IMR-90 (cell line): ENCODE data around the gene AKAP6. TPM values are rescaled to one million over a fixed set of nuclear protein-coding genes. Genes with fewer than 3 reads are reported as not detected.

Experiments used
- ATAC-seq: fragments of 200-7000 bp; cut with Tn5 transposase; 2 replicates; pipeline ENCODE4 v1.9.1; 2020; ENCODE audit warnings: low read depth, mild to moderate bottlenecking, moderate library complexity
- BruUV-seq: library from RNA; stranded (reverse); fragments of 400-500 nt; replicated peaks from 2 replicates; lab custom pipeline; 2021; lab: Mats Ljungman, UMichigan
- CTCF ChIA-PET: fragments of 300-600 bp; formaldehyde crosslinking; extraction: SDS; loops from one replicate; lab custom pipeline; 2021; ENCODE audit warnings: antibody characterized with exemption; lab: Yijun Ruan, JAX
- POLR2A ChIA-PET: fragments of 300-600 bp; sonication (Branson Sonifier 250); formaldehyde crosslinking; loops from one replicate; lab custom pipeline; 2022; ENCODE audit warnings: antibody characterized with exemption; ENCODE audit not compliant: unreplicated experiment; lab: Charles Lee
- DNase-seq: peaks from one replicate; pipeline ENCODE4 v3.0.0; 2013
- H2AFZ ChIP-seq: replicated peaks from 2 replicates; pipeline ENCODE3; 2013; ENCODE audit warnings: low read length, mild to moderate bottlenecking; ENCODE audit not compliant: poor library complexity
- H2AK5ac ChIP-seq: 2 replicates; pipeline ENCODE4 v1.6.1; 2013; ENCODE audit warnings: low read depth, low read length, inconsistent platforms
- H2AK9ac ChIP-seq: replicated peaks from 2 replicates; pipeline ENCODE3; 2013; ENCODE audit warnings: mild to moderate bottlenecking, low read depth, low read length, moderate library complexity; ENCODE audit not compliant: poor library complexity
- H2BK120ac ChIP-seq: 2 replicates; pipeline ENCODE4 v1.6.1; 2013; ENCODE audit warnings: low read depth, low read length, inconsistent platforms
- H2BK15ac ChIP-seq: 3 replicates; pipeline ENCODE4 v1.6.1; 2013; ENCODE audit warnings: low read depth, low read length, inconsistent platforms
- H2BK20ac ChIP-seq: 2 replicates; pipeline ENCODE4 v1.6.1; 2013; ENCODE audit warnings: low read depth, mild to moderate bottlenecking, inconsistent platforms, low read length, moderate library complexity
- H2BK5ac ChIP-seq: 2 replicates; pipeline ENCODE4 v1.6.1; 2013; ENCODE audit warnings: mild to moderate bottlenecking, low read depth, low read length, inconsistent platforms; ENCODE audit not compliant: poor library complexity, severe bottlenecking
- H3K14ac ChIP-seq: replicated peaks from 2 replicates; pipeline ENCODE4 v1.6.1; 2013; ENCODE audit warnings: low read depth, low read length, inconsistent platforms
- H3K18ac ChIP-seq: 2 replicates; pipeline ENCODE4 v1.6.1; 2013; ENCODE audit warnings: low read depth, low read length, control low read depth
- H3K23ac ChIP-seq: 2 replicates; pipeline ENCODE4 v1.6.1; 2013; ENCODE audit warnings: low read depth, low read length, inconsistent platforms
- H3K27ac ChIP-seq: 2 replicates; pipeline ENCODE4 v1.5.1; 2013; ENCODE audit warnings: mild to moderate bottlenecking, control low read depth, low read length; ENCODE audit not compliant: insufficient read depth
- H3K27me3 ChIP-seq: 2 replicates; pipeline ENCODE4 v1.6.1; 2013; ENCODE audit warnings: low read length; ENCODE audit not compliant: control insufficient read depth, insufficient read depth
- H3K36me3 ChIP-seq: 2 replicates; pipeline ENCODE4 v1.6.1; 2013; ENCODE audit warnings: low read length, mixed read lengths; ENCODE audit not compliant: control insufficient read depth, insufficient read depth
- H3K4ac ChIP-seq: 2 replicates; pipeline ENCODE4 v1.6.1; 2013; ENCODE audit warnings: low read depth, low read length, inconsistent platforms
- H3K4me1 ChIP-seq: 2 replicates; pipeline ENCODE4 v1.6.1; 2013; ENCODE audit warnings: low read length, mixed read lengths; ENCODE audit not compliant: control insufficient read depth, insufficient read depth
- H3K4me2 ChIP-seq: 2 replicates; pipeline ENCODE4 v1.6.1; 2013; ENCODE audit warnings: low read depth, mild to moderate bottlenecking, control low read depth, low read length, moderate library complexity
- H3K4me3 ChIP-seq: 2 replicates; pipeline ENCODE4 v1.5.1; 2013; ENCODE audit warnings: low read depth, mild to moderate bottlenecking, control low read depth, low read length, moderate library complexity; ENCODE audit not compliant: insufficient read depth
- H3K56ac ChIP-seq: 2 replicates; pipeline ENCODE4 v1.6.1; 2013; ENCODE audit warnings: low read length, inconsistent platforms; ENCODE audit not compliant: insufficient read depth; ENCODE audit errors: extremely low read depth
- H3K79me1 ChIP-seq, 2 experiments: 2 replicates each; pipeline ENCODE4 v1.6.1; 2013; ENCODE audit warnings: low read length in 2 of 2, inconsistent platforms in 1 of 2, low read depth in 1 of 2
- H3K9ac ChIP-seq: 2 replicates; pipeline ENCODE4 v1.6.1; 2013; ENCODE audit warnings: low read depth, low read length, control low read depth
- H3K9me1 ChIP-seq: 2 replicates; pipeline ENCODE4 v1.6.1; 2013; ENCODE audit warnings: low read length, inconsistent platforms; ENCODE audit not compliant: insufficient read depth
- H3K9me3 ChIP-seq: 2 replicates; pipeline ENCODE4 v1.6.1; 2013; ENCODE audit warnings: low read length; ENCODE audit not compliant: control insufficient read depth, insufficient read depth
- H4K20me1 ChIP-seq: 2 replicates; pipeline ENCODE4 v1.6.1; 2013; ENCODE audit warnings: low read length, inconsistent platforms; ENCODE audit not compliant: insufficient read depth
- H4K5ac ChIP-seq: 2 replicates; pipeline ENCODE4 v1.6.1; 2013; ENCODE audit warnings: mild to moderate bottlenecking, low read depth, low read length, control low read depth
- H4K8ac ChIP-seq, 2 experiments: 2 replicates each; pipeline ENCODE4 v1.6.1; 2013; ENCODE audit warnings: low read depth in 2 of 2, low read length in 2 of 2, control low read depth in 1 of 2, inconsistent platforms in 1 of 2
- H4K91ac ChIP-seq: 2 replicates; pipeline ENCODE4 v1.6.1; 2013; ENCODE audit warnings: low read depth, low read length, inconsistent platforms; ENCODE audit not compliant: insufficient read depth
- BHLHE40 ChIP-seq: fragments of 150-350 bp; IDR thresholded peaks from 2 replicates; pipeline ENCODE4 v1.6.1; 2016; ENCODE audit warnings: mild to moderate bottlenecking, low read depth, low read length
- CEBPB ChIP-seq: IDR thresholded peaks from 2 replicates; pipeline ENCODE4 v1.6.1; 2012; ENCODE audit warnings: low read depth, low read length, improper control_type of control experiment
- CHD1 ChIP-seq: IDR thresholded peaks from 2 replicates; pipeline ENCODE4 v1.6.1; 2012; ENCODE audit warnings: low read depth, low read length, improper control_type of control experiment
- CTCF ChIP-seq: conservative IDR thresholded peaks from 2 replicates; pipeline ENCODE4 v1.5.1; 2012; ENCODE audit warnings: mild to moderate bottlenecking, low read depth, low read length, improper control_type of control experiment
- ELK1 ChIP-seq: fragments of 150-350 bp; IDR thresholded peaks from 2 replicates; pipeline ENCODE4 v1.6.1; 2016; ENCODE audit warnings: low read depth, mild to moderate bottlenecking, low read length, moderate library complexity, borderline replicate concordance
- FOS ChIP-seq: fragments of 150-350 bp; IDR thresholded peaks from 2 replicates; pipeline ENCODE4 v1.6.1; 2016; ENCODE audit warnings: low read depth, low read length
- MAFK ChIP-seq: IDR thresholded peaks from 2 replicates; pipeline ENCODE4 v1.6.1; 2012; ENCODE audit warnings: low read depth, low read length, improper control_type of control experiment
- MAZ ChIP-seq: IDR thresholded peaks from 2 replicates; pipeline ENCODE4 v1.6.1; 2012; ENCODE audit warnings: low read depth, mild to moderate bottlenecking, low read length, improper control_type of control experiment, moderate library complexity, borderline replicate concordance
- MXI1 ChIP-seq: IDR thresholded peaks from 2 replicates; pipeline ENCODE4 v1.6.1; 2012; ENCODE audit warnings: low read depth, mild to moderate bottlenecking, low read length, moderate library complexity, borderline replicate concordance
- NFE2L2 ChIP-seq: fragments of 150-350 bp; IDR thresholded peaks from 2 replicates; pipeline ENCODE4 v1.6.1; 2016; ENCODE audit warnings: low read depth, mild to moderate bottlenecking, low read length
- POLR2A ChIP-seq: IDR thresholded peaks from 2 replicates; pipeline ENCODE4 v1.6.1; 2012; ENCODE audit warnings: mild to moderate bottlenecking, low read depth, low read length
- RAD21 ChIP-seq: IDR thresholded peaks from 2 replicates; pipeline ENCODE4 v1.6.1; 2012; ENCODE audit warnings: low read length, improper control_type of control experiment
- RCOR1 ChIP-seq: IDR thresholded peaks from 2 replicates; pipeline ENCODE4 v1.6.1; 2012; ENCODE audit warnings: mild to moderate bottlenecking, low read length, improper control_type of control experiment; ENCODE audit not compliant: insufficient replicate concordance
- RFX5 ChIP-seq: IDR thresholded peaks from 2 replicates; pipeline ENCODE4 v1.8.0; 2012; ENCODE audit warnings: low read depth, mild to moderate bottlenecking, low read length, moderate library complexity
- SMC3 ChIP-seq: fragments of 150-350 bp; IDR thresholded peaks from 2 replicates; pipeline ENCODE4 v1.6.1; 2016; ENCODE audit warnings: low read depth, mild to moderate bottlenecking, antibody characterized with exemption, low read length, moderate library complexity
- USF2 ChIP-seq: fragments of 150-350 bp; IDR thresholded peaks from 2 replicates; pipeline ENCODE4 v1.6.1; 2017; ENCODE audit warnings: mild to moderate bottlenecking, antibody characterized with exemption, low read length, low read depth
- dilution Hi-C: fragments of 300-500 bp; cut with HindIII; formaldehyde crosslinking; loops from one replicate; pipeline ENCODE4 v1.14.3; 2018; ENCODE audit warnings: low sequenced_read_pairs; ENCODE audit not compliant: unreplicated experiment
- in situ Hi-C: fragments of 300-500 bp; cut with MboI; formaldehyde crosslinking; loops from 3 replicates; pipeline ENCODE4 v1.14.3; 2019; ENCODE audit warnings: low sequenced_read_pairs, inconsistent platforms, mixed read lengths
- intact Hi-C: fragments of 100-400 bp; cut with micrococcal nuclease; formaldehyde crosslinking; loops from 2 replicates; pipeline ENCODE4 v1.10.0; 2022
- polyA plus RNA-seq, 3 experiments: library from polyadenylated mRNA; depleted of rRNA; stranded (reverse); fragments of >200 nt; gene quantifications; 2 replicates each; pipeline ENCODE4 v1.2.3, GENCODE V29; 2012; ENCODE audit warnings: low replicate concordance in 1 of 3
- total RNA-seq: library from RNA; depleted of rRNA; stranded (reverse); fragments of >200 nt; gene quantifications from 2 replicates; pipeline ENCODE4 v1.2.3, GENCODE V29; 2012

AKAP6 gene
- total and polyA plus RNA-seq, 2 of the 4 experiments (the other 2 are of a cell fraction): 0.22 to 1.6 TPM

- ATAC-seq (no peak), DNase-seq (no peak)
- ChIA-PET POLR2A (no interaction called here), CTCF (no interaction called here)
- Histone ChIP-seq H2AK5ac (no peak overlapping the region), H4K91ac (no peak overlapping the region), H2BK15ac (no peak overlapping the region), H3K9me3 (peaks cover 3% of the 10 kb centered on the region; the same call in 1 of the 2 replicates), H3K27ac (no peak overlapping the region), H3K14ac (no peak overlapping the region), H4K5ac (no peak overlapping the region), H3K27me3 (peaks cover 9% of the 10 kb centered on the region), H3K4me1 (peaks cover 2% of the 10 kb centered on the region; the same call in 1 of the 2 replicates), H3K9ac (no peak overlapping the region), H3K79me1 (no peaks in the 10 kb centered on the region), H2BK120ac (no peak overlapping the region), H4K8ac (no peak overlapping the region), H2BK20ac (no peak overlapping the region), H3K4me3 (no peak overlapping the region), H2AK9ac (no peak overlapping the region), H3K4me2 (no peak overlapping the region), H3K56ac (no peak overlapping the region), H3K9me1 (0 out of 2 replicates have a peak, but pooled peaks cover 2% of the 10 kb centered on the region), H3K36me3 (no peaks in the 10 kb centered on the region), H2AFZ (no peak overlapping the region), H4K20me1 (no peaks in the 10 kb centered on the region), H3K18ac (no peak overlapping the region), H2BK5ac (no peak overlapping the region), H3K4ac (no peak overlapping the region), H3K23ac (no peak overlapping the region)
- TF ChIP-seq FOS (no peak), POLR2A (no peak), CEBPB (no peak), CHD1 (no peak), SMC3 (no peak), USF2 (no peak), RCOR1 (no peak), MXI1 (no peak), NFE2L2 (no peak), MAZ (no peak), ELK1 (no peak), RFX5 (no peak), RAD21 (no peak), BHLHE40 (no peak), MAFK (no peak), CTCF (no peak)
- in situ Hi-C loops: no loop called here
- BruUV-seq: no TSS peak
- intact Hi-C loops: no loop called here
- dilution Hi-C loops: no loop called here
Observed at GRCh38 chr14:32396885-32397284, 67.8 kb downstream of the AKAP6 start.
